Lower lobe of right lung (tissue), 2 donors: ENCODE measurements around the gene PTPRN2. TPM values are rescaled to one million over a fixed set of nuclear protein-coding genes. Genes with fewer than 3 reads are reported as not detected.

Experiments
- ATAC-seq, 2 donors: fragments of 200-7000 bp; cut with Tn5 transposase; one replicate each; pipeline ENCODE4 v1.9.1; 2020 to 2022; ENCODE audit warnings: mild to moderate bottlenecking in 2 of 2, moderate library complexity in 2 of 2
- DNase-seq: peaks from one replicate; pipeline ENCODE4 v3.0.0-alpha.2; 2020
- H3K27ac ChIP-seq: fragments of 200-600 bp; one replicate; pipeline ENCODE4 v1.8.0; 2022
- H3K27me3 ChIP-seq: fragments of 200-600 bp; one replicate; pipeline ENCODE4 v1.8.0; 2022; ENCODE audit warnings: low read depth
- H3K36me3 ChIP-seq: fragments of 200-600 bp; one replicate; pipeline ENCODE4 v1.8.0; 2022; ENCODE audit warnings: mild to moderate bottlenecking
- H3K4me1 ChIP-seq: fragments of 200-600 bp; one replicate; pipeline ENCODE4 v1.8.0; 2022
- H3K4me3 ChIP-seq: fragments of 200-600 bp; one replicate; pipeline ENCODE4 v1.8.0; 2022; ENCODE audit warnings: mild to moderate bottlenecking
- H3K9me3 ChIP-seq: fragments of 200-600 bp; one replicate; pipeline ENCODE4 v1.8.0; 2022
- intact Hi-C: fragments of 100-400 bp; cut with DNase I; formaldehyde crosslinking; loops from one replicate; pipeline ENCODE4 v1.11.0; 2022
- total RNA-seq: library from RNA; stranded (reverse); fragmentation: NEBNext Ultra II Directional; extraction: Animal tissue kit (Norgen Biotek cat#: 25700); gene quantifications from one replicate; pipeline ENCODE4 v1.2.1, GENCODE V29; 2021
- TF ChIP-seq, protein P1 (sequence below): fragments of 200-600 bp; IDR thresholded peaks from one replicate; pipeline ENCODE4 v1.8.0; 2022; ENCODE audit warnings: antibody characterized with exemption, mild to moderate bottlenecking
- donor health status: DM: no; HTN: yes; CAD: no; lungs with severe emphysema.

PTPRN2 gene
- total RNA-seq, 1 donor from 2014 or later, result 6.8 TPM

DNA sequence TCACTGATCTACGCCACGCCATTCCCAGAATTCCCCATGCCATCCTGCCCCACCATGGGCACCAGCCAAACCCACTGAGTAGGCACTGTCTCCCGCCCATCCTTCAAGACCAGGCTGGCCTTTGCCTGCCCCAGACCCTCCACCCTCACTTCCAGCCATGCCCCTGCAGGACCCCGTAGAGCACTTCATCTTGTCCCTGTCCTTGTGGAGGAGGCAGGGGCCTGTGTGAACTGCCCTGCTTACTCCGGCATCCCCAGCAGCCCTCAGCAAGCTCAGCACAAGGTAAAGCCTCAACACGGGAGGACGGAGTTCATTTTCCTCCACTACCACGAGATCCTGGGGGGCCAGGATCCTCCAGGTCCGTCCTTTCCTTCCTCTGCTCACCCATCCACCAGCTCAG is 577.7 kb downstream of the PTPRN2 start:
- Histone ChIP-seq H3K4me3 (no peak overlapping the region), H3K9me3 (no peaks in the 10 kb centered on the region), H3K4me1 (no peaks in the 10 kb centered on the region), H3K27ac (no peak overlapping the region), H3K36me3 (no peaks in the 10 kb centered on the region), H3K27me3 (no peaks in the 10 kb centered on the region)
- ATAC-seq (no peak), DNase-seq (no peak)
- intact Hi-C loops, result no loop called here
- TF ChIP-seq, protein P1, sequence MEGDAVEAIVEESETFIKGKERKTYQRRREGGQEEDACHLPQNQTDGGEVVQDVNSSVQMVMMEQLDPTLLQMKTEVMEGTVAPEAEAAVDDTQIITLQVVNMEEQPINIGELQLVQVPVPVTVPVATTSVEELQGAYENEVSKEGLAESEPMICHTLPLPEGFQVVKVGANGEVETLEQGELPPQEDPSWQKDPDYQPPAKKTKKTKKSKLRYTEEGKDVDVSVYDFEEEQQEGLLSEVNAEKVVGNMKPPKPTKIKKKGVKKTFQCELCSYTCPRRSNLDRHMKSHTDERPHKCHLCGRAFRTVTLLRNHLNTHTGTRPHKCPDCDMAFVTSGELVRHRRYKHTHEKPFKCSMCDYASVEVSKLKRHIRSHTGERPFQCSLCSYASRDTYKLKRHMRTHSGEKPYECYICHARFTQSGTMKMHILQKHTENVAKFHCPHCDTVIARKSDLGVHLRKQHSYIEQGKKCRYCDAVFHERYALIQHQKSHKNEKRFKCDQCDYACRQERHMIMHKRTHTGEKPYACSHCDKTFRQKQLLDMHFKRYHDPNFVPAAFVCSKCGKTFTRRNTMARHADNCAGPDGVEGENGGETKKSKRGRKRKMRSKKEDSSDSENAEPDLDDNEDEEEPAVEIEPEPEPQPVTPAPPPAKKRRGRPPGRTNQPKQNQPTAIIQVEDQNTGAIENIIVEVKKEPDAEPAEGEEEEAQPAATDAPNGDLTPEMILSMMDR, result no peak

DNA sequence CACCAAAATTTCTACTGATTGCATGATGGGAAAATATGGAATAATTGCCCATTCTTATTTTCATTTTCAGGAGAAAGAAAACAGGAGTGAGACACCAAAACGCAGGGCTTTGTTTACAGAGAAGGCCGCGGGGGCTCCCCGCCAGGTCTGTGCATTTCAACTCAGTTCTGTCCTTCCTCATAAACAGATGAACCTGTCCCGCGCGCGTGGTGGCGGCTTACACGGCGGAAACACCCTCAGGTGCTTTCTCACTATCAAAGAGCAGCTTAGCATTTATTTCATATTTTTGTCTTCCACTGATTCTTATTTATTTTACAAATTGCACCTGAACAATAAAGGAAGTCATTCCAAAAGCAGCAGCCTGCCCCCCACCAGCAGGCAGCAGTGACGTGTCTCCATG is 579.4 kb downstream of the PTPRN2 start:
- TF ChIP-seq, protein P1, result no peak
- H3K4me3 ChIP-seq, result no peak overlapping the region
- no peaks in the 10 kb centered on the region for H3K27me3 ChIP-seq
- DNase-seq (no peak), ATAC-seq (no peak)
- no peaks in the 10 kb centered on the region for H3K4me1 ChIP-seq
- H3K27ac ChIP-seq, result no peak overlapping the region
- H3K9me3 ChIP-seq, result no peaks in the 10 kb centered on the region
- intact Hi-C loops, result no loop called here
- no peaks in the 10 kb centered on the region for H3K36me3 ChIP-seq

DNA sequence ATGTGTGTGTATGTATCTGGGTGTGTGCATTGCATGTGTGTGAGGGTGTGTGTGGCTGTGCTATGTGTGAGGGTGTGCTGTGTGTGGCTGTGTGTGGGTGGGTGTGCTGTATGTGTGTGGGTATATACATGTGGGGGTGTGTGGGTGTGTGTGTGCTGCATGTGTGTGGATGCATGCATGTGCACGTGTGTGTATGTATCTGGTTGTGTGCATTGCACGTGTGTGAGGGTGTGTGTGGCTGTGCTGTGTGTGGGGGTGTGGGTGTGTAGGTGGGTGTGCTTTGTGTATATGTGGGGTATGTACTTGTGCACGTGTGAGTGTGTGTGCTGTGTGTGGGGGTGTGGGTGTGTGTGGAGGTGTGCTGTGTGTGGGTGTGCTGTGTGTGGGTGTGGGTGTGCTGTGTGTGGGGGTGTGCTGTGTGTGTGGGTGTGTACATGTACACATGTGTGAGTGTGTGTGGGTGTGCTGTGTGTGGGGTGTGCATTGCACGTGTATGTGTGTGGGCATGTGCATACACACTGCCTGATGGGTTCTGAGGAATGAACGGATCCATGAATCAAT is 579.8 kb downstream of the PTPRN2 start:
- Histone ChIP-seq H3K4me1 (no peaks in the 10 kb centered on the region), H3K4me3 (no peak overlapping the region), H3K27me3 (no peaks in the 10 kb centered on the region), H3K9me3 (no peaks in the 10 kb centered on the region), H3K27ac (no peak overlapping the region), H3K36me3 (no peaks in the 10 kb centered on the region)
- ATAC-seq (peak in 1 of 2 donors; percentile 11), DNase-seq (no peak)
- intact Hi-C loops, result no loop called here
- TF ChIP-seq, protein P1, result no peak

DNA sequence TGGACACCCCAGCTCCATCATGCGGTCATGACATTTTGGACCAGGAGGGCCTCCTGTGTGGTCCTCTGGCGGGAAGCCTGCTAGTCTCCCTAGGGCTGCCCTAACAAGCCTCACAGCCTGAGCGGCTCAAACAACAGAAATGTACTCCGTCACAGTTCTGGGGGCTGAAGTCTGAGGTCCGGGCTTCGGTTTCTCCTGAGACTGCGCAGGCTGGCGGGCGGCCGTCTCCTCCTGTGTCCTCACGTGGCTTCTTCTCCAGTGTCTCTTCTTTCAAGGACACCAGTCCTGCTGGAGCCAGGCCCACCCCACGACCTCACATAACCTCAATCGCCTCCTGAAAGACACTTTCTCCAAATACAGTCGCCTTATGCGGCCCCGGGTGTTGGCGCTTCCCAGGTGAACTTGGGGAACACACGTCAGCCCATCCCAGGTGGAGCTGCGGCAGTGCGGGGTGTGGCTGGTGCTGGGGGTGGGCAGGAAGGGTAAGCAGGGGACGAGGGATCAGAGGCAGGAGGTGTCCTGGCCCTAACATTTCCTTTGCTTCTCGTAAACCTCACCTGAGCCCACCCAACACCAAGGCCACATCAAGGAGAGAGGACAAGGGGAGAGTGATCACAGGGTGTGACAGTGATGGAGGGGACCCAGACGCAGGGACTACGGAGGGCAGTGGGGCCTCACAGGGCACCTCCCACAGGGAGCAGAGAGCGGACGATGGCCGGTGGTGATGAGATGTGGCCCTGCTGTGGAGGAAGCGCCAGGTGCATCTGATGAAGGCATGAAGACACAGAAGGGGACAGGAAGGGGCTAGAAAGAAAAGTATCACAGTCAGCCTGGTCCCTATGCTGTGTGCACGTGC is 580.6 kb downstream of the PTPRN2 start:
- Histone ChIP-seq H3K27me3 (no peaks in the 10 kb centered on the region), H3K4me3 (no peak overlapping the region), H3K27ac (no peak overlapping the region), H3K4me1 (no peaks in the 10 kb centered on the region), H3K9me3 (no peaks in the 10 kb centered on the region), H3K36me3 (no peaks in the 10 kb centered on the region)
- ATAC-seq (no peak), DNase-seq (no peak)
- TF ChIP-seq, protein P1, result no peak
- intact Hi-C loops, result no loop called here

DNA sequence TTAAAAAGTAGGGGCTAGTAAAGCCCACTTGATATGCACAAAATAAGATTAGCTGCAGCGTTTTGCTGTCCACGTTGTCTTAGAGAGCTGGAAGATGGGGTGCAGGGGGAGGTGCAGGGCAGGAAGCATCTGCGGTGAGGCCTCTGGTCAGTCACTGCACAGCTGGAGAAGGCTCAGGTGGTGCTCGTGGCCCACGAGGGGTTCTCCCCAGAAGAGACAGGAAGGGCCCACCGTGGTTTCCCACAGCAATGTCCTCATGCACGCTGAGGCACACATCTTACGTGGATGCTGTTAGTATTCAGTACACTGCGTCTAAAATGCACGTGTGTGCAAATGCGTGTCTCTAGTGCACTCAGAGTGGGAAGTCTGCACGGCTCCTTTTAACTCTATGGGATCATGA is 582.1 kb downstream of the PTPRN2 start:
- Histone ChIP-seq H3K27ac (no peak overlapping the region), H3K4me3 (no peak overlapping the region), H3K36me3 (no peaks in the 10 kb centered on the region), H3K9me3 (no peaks in the 10 kb centered on the region), H3K27me3 (no peaks in the 10 kb centered on the region), H3K4me1 (no peaks in the 10 kb centered on the region)
- TF ChIP-seq, protein P1, result no peak
- intact Hi-C loops, result no loop called here
- DNase-seq (no peak), ATAC-seq (no peak)
